GM19328 (cell line): ENCODE measurements around the gene ANKZF1.
A peak's percentile ranks its signal among the peaks of the same experiment; 100 is the strongest.

Experiments used
- ATAC-seq: cut with Tn5 transposase; IDR thresholded peaks from one replicate; pipeline ENCODE4 v1.9.1; 2021; ENCODE audit warnings: mild to moderate bottlenecking, moderate library complexity; ENCODE audit not compliant: unreplicated experiment

The ANKZF1 gene

GRCh38 chr2:219225350-219225749, 4.3 kb upstream of the ANKZF1 start:
- no peak for ATAC-seq

GRCh38 chr2:219228041-219228910, 1.3 kb upstream of the ANKZF1 start:
- ATAC-seq = no peak

- ATAC-seq = peak; percentile 6
These were observed 698 bp upstream of the ANKZF1 start for GRCh38 chr2:219228911-219229304.

- no peak for ATAC-seq
These were observed 494 bp downstream of the ANKZF1 start for GRCh38 chr2:219230059-219230540.

GRCh38 chr2:219234331-219234730, 4.7 kb downstream of the ANKZF1 start:
- no peak for ATAC-seq

- ATAC-seq = no peak
These were observed 13.7 kb downstream of the ANKZF1 start for GRCh38 chr2:219243291-219243761.

- no peak for ATAC-seq
These were observed 15.2 kb downstream of the ANKZF1 start for GRCh38 chr2:219244789-219245147.

DNA sequence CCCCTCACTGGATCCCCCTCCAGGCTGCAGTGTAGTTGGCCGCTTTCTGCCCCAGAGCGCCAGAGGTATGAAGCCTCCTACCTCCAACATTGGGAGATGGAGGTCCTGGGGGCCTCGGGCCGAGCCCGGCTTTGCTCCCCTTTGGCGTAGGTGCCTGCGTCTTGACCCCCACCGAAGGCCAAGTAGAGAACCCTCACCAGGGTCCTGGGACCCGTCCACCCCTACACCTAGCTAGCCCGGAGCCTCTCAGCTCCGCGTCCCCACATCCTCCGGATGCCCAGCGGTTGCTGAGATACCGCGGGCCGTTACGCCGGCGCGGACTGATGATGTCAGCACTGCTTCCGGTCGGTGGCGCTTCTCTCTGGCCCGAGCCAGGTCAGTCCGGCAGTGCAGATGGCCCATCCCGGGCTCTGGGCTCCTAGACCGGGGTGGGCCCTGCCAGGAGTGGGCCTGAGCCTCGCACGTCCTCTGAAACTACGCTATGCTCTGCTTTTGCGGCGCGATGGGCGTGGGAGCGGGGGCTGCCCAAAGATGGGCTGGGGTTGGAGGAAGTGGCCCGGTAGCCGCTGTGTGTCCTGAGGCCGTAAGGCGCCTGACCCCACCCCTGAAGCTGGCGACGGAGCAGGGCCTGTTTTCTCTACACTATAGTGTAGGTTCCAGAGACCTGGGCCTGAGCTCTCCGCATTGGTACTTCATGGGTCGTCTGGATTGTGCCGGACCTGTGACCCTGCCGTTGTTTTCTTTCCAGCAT, 15.7 kb downstream of the ANKZF1 start, which contains the start of the genes GLB1L and STK16:
TSS of gene GLB1L (minus strand) at position 297 of the 751 bp plus-strand sequence. CDS start 1,871 bp downstream, outside the sequence.
TSS of gene STK16 (plus strand) at position 332 of the 751 bp plus-strand sequence. CDS start 521 bp downstream, outside the sequence.
- ATAC-seq = peak; percentile 76

DNA sequence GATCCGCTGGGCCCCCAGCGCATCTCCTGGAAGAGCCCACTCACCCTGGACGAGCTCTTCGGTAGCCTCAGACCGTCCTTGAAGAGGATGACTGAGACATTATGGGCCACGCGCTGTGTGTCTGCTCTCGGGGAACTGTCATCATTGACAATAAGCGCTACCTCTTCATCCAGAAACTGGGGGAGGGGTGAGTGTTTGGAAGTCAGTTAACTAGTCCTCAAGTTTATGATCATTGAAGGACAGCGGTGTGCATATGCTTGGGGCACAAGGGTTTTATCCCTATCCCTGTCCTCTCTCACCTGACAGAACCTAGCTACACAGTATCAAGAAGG, 16.3 kb downstream of the ANKZF1 start:
- peak; percentile 1 for ATAC-seq

DNA sequence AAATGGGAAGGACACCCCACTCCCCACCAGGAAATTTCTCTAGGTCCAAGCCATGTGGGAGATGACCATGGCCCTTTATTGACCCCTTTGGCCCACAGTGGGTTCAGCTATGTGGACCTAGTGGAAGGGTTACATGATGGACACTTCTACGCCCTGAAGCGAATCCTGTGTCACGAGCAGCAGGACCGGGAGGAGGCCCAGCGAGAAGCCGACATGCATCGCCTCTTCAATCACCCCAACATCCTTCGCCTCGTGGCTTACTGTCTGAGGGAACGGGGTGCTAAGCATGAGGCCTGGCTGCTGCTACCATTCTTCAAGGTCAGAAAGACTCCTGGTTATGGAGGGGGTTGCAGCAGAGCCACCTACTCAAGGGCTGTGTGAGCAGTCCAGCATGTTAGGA, 17.0 kb downstream of the ANKZF1 start:
- no peak for ATAC-seq

DNA sequence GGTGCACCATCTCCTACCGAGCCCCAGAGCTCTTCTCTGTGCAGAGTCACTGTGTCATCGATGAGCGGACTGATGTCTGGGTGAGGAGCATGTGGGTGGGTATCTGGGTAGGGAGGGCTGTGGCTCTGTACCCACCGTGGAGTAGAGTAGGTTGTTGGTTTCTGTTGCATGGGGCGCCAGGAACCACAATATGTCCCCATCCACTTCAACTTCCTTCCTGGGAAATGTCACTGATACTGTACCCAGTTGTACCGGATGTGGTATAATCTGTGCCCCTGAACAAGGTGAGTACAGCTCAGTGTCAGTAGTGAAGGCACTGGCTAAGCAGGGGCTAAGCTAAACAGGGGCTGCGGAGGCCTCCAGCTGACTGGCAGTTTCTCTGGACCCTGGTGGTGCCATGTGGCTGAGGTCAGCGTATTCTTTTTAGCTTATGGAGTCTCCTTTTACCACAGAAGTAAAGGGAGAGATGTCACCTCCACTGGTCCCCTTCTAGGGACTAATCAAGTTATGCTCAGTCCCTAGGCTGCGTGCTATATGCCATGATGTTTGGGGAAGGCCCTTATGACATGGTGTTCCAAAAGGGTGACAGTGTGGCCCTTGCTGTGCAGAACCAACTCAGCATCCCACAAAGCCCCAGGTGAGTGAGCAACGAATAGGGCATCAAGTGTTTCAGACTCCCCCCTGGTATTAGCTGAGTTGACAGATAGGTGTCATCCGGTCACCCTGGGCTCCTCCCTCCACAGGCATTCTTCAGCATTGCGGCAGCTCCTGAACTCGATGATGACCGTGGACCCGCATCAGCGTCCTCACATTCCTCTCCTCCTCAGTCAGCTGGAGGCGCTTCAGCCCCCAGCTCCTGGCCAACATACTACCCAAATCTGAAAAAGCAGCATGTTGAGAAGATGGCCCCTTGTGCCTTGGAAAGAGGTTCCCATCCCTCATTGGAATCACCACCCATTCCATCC, 18.4 kb downstream of the ANKZF1 start:
- ATAC-seq = no peak

DNA sequence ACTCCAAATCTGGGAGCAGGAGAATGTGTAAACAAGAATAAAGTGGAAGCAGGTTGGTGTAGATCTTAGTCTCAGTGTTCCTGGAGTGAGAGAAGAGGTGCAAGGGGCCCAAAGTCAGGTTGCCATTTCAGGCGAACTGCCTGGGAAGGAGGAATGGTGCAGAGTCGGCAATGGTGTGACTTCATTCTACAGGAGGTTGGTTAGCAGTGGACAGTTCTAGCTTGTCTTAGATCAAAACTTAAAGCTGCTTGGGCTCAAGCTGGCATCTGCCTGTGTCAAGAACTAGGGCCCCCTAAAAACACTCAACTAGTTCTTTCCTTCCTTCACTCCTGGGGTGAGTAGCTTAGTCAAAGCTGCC, 19.2 kb downstream of the ANKZF1 start:
- ATAC-seq = no peak

GRCh38 chr2:219249203-219249980, 19.8 kb downstream of the ANKZF1 start:
- ATAC-seq = no peak

- no peak for ATAC-seq
These were observed 20.6 kb downstream of the ANKZF1 start for GRCh38 chr2:219250049-219250781.

DNA sequence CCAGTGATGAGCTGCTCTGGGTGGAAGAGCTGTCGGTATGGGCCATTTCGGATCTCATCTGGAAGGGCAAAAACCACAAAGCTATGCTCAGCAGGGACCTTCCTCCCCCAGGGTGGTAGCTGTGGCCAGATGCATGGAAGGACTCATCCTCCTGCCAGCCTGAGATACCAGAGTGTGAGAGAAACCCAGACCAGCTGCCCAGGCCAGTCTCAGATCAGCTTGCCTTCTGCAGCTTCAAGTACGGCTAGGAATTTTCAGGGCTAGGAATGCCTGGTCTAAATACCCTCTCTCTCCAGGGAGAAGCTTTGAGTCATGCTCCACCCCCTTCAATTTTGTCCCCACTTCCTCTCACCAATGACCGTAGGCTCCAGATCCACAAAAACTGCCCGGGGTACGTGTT, 22.1 kb downstream of the ANKZF1 start:
- no peak for ATAC-seq

GRCh38 chr2:219252084-219252483, 22.5 kb downstream of the ANKZF1 start:
- ATAC-seq = no peak

DNA sequence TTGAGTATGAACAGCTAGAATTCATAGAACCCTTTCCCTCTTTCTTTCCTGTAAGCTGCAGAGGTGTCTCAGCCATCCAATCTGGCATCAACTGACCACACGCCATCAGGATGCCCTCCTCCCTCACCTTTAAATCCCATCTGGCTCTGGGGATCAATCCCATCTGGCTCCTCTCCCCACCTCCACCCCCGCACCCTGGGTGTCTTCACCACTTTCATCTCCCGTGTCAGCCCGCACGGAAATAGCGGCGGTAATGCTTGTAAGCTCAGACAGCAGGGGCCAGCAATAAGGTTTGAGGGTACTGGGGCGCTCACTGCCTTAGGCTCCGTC, 22.9 kb downstream of the ANKZF1 start:
- ATAC-seq = no peak

DNA sequence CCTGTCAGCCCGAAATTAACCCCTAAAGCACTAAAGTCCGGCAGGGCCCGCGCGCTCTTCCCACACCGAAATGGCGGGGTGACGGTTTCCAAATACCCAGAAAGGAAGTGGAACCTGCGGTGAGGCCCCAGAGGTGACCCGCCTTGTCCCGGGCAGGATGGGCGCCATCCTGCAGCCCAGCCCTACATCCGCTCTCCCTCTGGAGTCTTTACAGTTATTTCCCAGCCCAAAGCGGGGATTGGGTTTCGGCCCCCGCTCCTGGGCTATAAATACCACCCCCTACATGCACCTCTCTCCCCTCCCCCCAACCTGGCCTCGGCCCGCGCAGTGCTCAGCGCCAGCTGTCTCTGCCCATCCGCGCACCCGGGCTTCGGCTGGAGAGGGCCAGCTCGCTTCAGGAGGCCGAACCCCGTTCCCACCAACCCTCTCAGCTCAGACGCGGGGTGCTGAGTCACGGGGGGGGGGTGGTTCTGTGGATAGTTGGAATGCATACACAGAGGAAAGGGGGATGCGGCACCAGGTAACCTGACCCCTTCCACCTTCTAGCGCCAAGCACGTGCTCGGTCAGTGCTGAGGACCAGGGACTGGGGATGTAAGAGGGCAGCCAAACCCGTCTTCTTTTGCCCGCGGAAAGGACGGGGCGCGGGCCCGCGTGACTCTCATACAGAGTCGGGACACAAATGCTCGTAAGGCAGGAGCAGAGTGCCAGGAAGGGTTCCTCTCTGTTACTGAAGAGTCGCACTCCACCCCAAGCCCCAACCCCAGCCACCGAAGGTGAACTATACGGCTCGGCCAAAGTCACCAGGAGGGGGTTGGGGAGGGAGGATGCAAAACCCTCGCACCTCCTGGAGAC, 23.5 kb downstream of the ANKZF1 start, which contains the start of gene TUBA4B:
TSS of gene TUBA4B (plus strand) at position 344 of the 853 bp plus-strand sequence. CDS start at position 509, 165 bp downstream.
- ATAC-seq = peak; percentile 26
